Measurements from ENCODE around the gene CMSS1.

DNA sequence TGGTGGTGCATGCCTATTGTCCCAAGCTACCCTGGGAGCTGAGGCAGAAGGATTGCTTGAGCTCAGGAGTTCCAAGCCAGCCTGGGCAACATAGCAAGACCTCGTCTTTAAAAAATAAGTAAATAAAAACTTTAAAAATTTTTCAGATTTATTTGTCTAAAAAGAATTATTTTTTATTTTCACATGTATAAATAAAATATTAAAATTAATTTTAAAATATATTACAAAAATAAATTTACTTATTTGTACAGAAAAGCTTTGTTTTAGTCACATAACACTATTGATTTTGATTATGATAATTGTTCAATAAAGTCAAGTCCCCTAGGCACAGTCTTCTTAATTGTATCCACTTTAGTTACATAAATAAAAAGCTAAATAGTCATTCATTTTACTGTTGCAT, 211.4 kb downstream of the CMSS1 start:
- TF ChIP-seq CTCF (IDR thresholded peaks at IDR 0.05) (no peak), EZH2phosphoT487 (IDR thresholded peaks at IDR 0.05) (no peak), EZH2 (IDR thresholded peaks at IDR 0.05) (no peak)

Data from neural progenitor cell (in vitro differentiated cells).